GM21737 (cell line): ENCODE measurements around the gene STH.

Experiments used
- ATAC-seq: cut with Tn5 transposase; IDR thresholded peaks from one replicate; pipeline ENCODE4 v1.9.1; 2021; ENCODE audit warnings: mild to moderate bottlenecking, moderate library complexity; ENCODE audit not compliant: unreplicated experiment

The STH gene

DNA sequence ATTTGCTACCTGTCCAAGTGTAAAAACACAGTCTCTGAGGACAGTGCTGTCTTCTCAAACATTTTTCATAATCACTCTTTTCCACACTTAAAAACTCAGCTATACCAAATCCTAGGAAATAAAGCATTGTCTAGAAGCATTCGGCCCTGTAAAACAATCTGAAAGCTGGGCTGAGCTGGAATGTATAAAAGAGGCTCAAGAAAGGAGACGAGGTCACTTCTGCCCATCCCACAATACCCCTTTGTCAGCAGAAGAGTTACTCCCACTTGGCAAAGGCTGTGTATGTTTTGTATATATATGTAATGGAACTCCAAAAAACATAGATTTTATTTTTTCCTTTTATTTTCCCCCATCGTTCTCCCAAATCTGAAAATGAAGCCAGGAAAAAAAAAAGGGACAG, 43.9 kb downstream of the STH start:
- ATAC-seq, result no peak

DNA sequence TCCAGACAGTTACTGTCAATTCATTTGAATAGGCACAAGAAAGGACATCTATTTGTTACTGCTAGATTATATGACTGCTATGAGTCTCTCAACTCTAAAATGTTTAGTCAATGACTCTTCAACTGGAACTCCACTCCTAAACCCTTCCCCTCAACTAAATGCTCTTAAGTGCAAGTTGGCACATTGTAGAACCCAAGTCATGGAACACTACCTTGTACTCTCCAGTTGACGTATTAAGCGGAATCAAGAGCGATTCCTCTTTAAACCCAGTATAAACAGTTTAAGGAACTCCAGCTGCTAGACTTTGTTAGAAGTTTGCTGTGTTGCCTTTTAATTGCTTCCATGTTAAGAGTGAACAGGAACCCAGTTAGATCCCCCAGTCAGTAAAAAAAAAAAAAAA, 44.6 kb downstream of the STH start:
- ATAC-seq, result no peak

DNA sequence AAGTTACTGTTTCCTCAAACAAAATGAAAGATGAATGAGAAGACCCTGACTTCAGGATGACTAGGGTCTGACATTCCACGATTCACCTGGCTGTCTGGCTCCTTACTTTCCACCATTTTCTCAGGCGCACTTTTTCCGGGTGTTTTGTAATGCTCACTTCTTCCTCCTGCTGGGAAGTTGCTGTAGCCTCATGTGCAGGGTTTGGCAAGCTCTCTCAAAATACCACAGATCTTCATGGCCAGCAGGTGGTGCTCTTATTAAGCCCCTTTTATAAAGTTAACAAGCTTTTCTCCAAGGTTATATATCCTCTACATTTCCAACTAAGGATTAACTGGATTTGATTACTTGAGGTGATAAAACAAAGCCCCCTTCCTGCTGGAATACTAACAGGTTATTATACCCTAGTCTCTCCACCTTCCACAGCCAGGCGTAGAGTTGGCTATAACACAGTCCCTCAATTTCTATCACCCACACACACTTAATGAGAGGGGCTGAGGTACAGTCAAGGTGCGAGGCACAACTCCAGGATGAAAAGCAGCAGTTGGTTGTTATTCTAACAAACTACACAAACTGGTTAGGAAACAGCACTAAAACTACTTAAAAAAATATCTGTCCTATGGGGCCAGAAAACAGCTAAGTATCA, 45.4 kb downstream of the STH start:
- ATAC-seq, result no peak

DNA sequence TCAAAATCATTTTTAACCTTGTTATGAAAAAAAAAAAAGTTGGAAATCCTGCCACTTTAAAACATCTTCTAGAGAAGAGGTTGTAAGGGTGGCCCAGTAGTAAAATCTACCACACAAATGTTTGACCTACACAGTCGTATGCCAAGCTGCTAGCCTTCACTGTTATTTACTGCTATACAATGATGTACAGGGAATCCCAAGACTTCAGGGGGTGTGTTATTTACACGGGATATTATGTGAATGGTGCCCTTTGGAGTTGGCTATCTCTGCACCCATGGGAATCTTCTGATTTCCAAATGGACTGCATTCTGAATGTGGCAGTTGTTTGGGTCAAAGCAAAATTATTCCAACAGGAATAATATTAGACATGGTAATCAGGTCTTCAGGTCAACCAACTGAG, 45.9 kb downstream of the STH start:
- no peak for ATAC-seq

DNA sequence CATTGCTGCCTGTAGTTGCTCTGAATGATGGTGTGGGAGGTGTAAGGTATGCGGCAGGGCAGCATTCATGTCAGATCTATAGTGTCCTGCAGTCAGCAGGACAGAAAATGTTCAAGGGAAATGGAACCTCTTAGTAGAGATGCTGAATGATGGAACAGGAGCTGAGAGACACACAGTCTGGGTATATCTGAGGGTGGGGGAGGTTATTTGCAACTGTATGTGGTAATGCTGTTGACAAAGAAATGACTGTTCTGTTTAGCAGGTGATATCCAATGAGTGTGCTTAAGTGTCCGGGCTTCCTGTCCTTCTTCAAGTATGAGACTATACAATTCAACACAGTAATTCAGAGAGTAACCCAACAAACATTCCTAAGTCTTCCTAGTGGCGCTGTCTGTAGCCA, 46.6 kb downstream of the STH start:
- ATAC-seq, result no peak

DNA sequence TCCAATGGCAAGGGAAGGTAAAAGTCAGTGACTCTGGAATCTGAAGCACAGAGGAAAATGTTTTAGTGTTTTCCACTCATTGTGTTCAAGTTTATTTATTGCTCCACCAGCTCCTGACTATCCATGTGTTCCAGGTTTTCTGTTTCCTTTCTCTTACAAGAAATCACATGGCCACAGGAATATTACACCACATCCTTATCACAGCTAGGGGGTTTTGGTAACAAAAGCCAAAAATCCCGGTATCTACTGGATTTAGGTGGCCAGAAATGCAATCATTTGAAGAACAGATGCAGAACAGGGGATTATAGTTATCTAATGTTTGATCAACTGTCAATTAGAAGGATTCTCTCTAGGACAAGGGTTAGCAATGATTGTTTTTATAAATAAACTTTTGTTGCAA, 47.9 kb downstream of the STH start:
- ATAC-seq, result no peak

DNA sequence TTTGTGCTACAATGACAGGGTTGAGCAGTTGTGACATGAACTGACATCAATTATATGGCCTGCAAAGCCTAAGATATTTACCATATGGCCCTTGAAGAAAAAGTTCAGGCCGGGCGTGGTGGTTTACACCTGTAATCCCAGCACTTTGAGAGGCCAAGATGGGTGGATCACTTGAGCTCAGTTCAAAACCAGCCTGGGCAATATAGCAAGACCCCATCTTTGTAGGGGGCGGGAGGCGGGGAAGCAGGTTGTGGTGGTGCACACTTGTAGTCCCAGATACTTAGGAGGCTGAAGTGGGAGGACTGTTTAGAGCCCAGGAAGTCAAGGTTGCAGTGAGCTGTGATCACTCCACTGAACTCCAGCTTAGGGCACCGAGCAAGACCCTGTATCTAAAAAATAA, 48.3 kb downstream of the STH start:
- no peak for ATAC-seq

DNA sequence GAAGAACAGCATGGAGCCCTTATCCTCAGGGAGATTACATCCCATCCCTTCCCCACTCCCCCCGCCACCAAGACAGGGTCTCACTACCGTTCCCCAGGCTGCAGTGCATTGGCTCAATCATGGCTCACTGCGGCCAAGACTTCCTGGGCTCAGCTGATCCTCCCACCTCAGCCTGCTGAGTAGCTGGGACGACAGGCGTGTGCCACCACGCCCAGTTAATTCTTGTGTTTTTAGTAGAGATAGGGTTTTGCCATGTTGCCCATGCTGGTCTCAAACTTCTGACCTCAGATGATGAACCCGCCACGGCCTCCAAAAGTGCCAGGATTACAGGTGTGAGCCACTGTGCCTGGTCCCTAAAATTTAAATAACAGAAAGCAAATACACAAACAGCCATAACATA, 48.8 kb downstream of the STH start:
- no peak for ATAC-seq
